NCI-H1436 treated with DMSO at 0.1 percent for 48 hours (cell line): Measurements from ENCODE around the gene UPK3A.
"Not testable (repeated sequence)": the region's sequence is repeated elsewhere in the genome, so short reads cannot be mapped to it uniquely, and the experiment has no call there.

Experiments
- DNase-seq: peaks from one replicate; lab custom pipeline; 2025; lab: John Stamatoyannopoulos, UW

UPK3A gene

DNA sequence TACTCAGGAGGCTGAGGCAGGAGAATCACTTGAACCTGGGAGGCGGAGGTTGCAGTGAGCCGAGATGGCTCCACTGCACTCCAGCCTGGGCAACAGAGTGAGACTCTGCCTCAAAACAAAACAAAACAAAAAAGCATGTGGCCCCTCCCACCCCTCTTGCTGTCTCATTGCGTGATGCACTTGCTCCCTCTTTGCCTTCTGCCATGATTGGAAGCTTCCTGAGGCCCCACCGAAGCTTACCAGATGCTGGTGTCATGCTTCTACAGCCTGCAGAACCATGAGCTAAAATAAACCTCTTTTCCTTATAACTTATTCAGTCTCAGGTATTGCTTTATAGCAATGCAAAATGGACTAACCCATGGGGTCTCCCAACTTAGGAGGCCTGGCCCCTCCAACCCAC, 26.8 kb upstream of the UPK3A start:
- not testable (repeated sequence) for DNase-seq

DNA sequence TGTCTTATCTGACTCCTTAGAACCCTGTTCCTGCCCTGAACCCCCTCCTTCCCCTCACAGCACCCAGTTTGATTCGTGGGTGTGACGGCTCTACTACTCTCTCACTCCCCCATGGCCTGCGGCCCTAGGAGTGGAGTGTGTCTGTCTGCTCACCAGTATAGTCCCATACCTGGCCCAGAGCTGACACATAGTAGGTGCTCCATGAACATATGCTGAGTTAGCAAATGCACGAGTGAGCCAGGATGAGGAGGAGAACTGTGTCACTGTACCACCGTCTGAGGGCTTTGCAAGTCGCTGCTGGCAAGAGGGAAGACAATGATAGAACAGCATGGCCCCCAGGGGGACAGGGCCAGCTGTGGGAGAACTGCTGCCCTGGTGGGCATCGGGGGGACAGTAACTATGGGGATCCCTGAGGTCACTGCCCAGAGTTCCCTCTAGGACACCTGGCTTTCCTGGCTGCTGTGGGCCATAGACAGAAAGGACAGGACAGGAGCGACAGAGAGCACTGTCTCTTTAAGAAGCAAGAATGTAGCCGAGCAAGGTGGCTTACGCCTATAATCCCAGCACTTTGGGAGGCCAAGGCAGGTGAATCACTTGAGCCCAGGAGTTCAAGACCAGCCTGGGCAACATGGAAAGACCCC, 24.9 kb upstream of the UPK3A start:
- DNase-seq: no peak

DNA sequence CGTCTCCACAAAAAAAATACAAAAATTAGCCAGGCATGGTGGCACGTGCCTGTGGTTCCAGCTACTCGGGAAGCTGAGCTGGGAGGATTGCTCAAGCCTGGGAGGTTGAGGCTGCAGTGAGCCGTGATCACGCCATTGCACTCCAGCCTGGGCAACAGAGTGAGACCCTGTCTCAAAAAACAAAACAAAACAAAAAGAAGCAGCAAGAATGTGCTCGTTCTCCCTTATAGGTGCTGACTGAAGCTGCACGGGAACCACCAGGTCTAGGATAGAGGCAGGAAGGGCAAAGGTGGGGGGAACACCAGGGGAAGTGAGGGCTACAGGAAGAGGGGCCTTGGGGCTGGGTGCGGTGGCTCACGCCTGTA, 24.4 kb upstream of the UPK3A start:
- DNase-seq: not testable (repeated sequence)

DNA sequence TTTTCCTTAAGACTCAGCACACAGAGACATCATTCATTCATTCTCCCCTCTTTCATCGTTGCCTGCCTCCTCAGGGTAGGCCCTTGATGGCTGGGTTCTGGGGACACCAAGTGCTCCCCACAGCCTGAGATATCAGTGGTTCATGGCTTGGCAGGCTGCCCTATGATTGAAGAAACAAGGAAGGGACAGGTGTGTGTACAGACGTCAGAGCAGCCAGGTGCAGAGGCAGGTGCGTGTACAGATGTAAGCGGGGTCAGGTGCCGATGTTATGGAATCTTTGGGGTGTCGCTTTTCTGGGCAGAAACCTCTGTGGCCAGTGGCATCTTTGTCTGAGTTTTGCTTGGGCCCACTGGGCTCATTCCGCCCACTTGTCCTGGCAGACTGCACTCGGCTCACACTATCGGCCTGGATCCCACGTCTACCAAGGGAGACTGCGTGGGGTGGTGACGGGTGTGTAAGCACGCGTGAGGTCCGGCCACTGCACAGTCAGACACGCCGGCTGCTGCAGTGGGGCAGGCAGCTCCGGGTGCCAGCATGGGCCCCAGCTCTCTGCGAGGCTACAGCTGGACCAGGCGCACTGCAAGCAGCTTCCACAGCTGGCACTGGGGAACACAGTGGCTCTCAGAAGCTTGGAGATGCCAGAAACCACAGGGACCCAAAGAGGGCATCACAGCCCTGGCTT, 23.2 kb upstream of the UPK3A start:
- no peak for DNase-seq

DNA sequence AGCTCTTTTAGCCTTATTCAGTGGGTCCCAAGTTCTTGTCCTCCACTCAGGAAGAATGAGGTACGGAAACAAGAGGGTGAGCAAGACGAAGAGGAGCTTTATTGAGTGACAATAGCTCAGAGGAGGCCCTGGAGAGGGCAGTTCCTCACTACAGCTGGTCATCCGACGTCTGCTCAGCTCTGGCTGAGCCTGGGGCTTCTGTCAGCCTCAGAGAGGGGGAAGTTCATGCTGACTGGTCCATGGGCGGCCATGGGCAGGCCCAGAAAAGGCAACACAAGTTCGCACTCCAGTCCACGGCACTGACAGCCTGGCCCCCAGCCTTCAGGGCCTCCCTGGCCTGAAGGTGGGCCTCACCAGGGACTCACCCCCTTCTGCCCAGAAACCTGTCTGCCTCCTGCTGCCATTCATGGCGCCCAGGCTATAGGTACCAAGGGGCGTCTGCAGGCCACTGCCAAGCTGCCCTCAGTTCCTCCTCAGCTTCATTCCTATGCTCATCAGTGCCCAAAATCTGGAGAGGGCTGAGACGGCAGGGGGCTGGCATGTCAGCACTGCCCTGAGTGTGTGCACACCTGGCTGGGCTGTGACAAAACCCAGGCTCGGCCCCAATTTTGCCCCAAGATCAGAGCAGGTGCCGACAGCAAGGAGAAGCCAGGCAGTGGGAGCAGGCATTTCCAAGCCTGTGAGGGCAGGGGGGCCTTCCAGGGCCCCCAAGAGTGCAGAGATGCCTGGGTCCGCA, 22.4 kb upstream of the UPK3A start:
- no peak for DNase-seq

DNA sequence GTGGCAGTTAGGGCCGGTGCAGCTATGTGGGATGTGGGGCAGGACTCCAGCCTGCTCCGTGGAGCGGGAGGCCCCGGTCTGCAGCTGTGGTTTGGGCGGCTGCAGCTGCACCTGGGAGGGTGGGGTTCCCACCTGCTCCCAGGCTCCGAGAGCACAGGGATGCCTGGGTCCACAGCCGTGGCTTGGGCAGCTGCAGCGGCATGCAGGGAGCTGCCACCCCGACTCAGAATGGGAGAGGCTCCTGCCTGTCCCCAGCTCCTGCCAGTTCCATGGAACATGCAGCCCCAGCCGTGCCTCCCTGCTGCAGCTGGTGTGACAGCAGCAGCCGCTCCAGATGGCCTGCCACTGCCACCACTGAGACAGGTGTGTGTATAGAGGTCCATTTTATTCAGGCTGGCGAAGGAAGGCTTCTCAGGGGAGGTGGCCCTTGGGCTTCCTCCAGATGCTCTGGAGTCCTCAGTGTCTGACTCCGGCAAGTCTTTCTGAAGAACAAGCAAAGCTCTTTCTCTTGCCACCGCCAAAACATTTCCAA, 21.8 kb upstream of the UPK3A start:
- no peak for DNase-seq

DNA sequence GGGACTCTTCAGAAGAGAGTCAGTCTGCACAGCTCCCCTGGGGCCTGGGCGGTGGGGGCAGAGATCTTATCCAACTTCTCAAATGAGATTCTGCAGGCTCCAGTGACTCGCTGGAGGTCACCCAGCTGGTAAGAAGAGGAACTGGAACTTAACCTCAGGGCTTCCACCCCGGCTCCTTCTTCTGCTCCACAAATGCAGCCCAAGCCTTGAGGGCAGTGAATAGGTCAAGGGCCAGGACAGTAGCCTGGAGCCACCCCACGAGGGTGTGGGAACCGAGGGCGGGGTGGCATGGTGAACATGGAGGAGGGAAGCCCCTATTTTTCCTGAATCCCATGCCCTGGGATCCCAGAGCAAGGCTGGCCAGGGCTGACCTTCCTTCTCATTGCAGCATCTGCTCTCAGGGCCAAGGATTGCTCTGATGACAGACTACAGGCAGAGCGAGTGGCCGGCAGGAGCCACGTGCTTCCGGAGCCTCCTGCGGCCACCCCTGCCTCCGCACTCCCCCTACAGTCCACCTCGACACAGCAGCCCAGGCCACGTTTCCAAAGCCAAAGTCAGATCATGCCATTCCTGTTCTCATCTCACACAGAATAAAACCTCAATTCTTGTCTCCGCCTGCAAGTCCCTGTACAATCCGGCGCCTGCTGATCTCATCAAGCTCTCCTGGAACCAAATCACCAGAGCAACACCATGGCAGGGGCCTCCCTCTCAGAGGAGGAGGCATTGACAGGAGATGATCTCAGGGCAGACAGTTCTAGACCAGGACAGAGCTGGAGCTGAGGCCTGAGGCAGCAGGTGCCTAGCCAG, 21.1 kb upstream of the UPK3A start:
- no peak for DNase-seq

DNA sequence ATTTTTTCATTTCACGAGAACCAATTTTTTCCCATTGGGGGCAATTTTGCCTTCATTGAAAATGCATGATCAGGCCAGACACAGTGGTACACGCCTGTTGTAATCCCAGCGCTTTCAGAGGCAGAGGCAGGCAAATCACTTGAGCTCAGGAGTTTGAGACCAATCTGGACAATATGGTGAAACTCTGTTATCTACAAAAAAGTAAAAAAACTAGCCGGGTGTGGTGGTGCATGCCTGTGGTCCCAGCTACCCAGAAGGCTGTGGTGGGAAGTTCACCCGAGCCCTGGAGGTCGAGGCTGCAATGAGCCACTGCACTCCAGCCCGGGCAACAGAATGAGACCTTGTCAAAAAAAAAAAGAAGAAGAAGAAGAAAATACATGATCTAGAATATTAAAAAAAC, 19.2 kb upstream of the UPK3A start:
- no peak for DNase-seq

DNA sequence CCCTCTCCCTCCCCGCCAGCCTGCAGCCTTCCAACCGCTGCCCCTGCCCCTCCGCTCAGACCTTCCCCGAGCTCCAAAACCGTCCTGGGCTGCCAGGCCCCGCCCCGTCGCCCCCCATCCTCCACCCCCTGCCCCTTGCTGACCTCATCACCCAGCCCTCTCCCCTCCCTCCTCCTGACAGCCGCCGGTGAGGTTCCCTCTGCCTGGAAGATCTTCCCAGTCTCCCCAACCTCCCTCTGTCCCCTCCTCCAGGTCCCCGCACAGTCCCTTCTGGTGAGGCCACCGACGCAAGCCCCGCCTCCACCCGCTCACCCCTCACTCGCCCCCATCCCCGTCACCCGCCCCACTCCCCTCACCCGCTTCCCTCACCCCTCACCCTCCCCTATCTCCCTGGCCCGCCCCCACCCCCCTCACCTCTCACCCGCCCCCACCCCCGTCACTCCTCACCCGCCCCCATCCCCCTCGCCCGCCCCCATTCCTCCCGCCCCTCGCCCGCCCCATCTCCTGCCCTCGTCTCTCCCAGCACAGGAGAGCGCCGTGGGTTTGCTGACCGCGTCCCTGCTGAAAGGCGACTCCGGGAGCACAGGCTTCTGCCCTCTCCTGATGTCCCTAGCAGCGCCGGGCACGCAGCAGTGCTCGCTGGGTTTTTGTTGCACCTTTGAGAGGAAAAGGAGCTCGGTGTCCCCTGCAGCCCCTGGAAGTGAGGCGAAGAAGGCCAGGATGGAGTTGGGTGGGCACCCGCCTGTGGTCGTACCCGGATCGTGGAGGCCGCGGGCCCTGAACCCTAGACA, 16.4 kb upstream of the UPK3A start:
- DNase-seq: no peak

DNA sequence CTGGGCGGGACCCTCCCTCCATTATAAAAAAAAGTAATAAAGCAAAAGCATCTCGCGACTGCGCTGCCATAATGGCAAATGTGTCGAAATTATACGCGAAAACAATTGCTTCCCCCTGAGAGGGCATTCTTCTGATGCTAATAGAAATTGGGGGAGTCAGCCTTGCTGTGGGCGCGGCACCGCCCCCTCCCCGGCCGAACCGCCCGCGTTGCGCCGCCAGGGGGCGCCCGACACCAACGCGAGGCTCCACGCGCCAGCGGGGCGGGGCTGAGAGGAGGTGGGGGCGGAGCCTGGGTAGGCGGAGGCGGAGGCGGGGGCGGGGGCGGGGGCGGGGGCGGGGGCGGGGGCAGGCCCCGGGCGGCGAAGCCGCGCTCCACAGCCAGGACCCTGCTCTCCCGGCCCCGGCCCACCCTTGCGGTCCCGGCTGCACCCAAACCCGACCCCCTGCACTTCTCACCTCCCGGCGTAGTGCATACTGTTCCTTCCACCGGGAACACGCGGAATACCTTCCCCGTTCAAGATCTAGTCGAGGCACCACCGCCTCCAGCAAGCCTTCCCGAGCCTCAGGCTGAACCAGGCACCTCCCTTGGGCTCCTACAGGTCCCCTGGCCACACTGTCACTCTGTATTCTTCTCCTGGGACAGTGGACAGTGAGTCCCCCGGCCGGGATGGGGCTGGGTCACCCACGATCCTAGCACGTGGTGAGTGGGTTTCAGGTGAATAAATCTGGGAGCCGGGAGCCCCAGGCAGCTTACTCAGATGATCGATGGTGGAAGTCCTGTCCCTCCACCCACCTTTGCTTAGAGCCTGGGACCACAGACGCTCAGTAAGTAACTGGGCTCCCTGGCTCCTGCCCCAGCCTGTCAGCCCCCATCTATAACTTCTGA, 15.5 kb upstream of the UPK3A start:
- DNase-seq: no peak

DNA sequence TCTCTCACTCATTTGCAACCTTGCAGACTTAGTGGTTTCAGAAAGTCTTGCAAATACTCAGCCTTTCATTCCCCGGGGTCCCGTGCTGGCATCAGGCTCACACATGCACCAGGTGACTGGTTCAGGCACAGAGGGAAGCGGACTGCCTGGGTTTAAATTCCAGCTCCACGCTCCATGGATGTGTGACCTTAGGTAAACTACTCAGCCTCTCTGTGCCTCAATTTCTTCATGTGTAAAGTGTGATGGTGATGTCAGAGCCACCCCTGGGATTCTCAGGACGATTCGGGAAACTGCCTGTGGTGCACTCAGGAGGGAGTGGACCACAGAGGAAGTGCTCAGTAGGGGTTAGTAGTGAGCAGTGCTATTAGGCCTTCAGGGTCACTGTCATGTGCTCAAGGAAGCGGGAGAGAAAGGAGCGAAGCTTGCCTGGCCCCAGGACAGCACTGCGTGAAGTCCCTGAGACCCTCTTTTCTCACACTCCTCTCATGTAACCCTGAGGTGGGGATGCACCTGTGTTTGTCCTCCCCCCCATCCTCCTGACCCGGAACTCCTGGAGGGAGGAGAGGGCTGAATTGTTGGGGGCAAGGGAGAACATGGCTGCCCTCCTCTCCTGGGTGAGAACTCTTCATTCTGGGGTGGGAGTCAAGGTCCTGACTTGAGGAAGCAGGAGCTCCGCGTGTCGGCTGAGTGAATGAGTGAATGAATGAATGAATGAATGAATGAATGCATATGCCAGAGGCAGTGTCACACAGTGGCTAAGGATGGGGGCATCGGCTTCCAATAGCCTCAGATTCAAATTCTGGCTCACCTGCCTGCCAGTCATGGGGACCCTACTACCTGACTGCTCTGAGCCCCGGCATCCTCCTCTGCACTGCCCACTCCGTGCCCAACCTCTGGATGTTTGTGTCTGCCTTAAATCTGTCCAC, 14.4 kb upstream of the UPK3A start:
- no peak for DNase-seq

DNA sequence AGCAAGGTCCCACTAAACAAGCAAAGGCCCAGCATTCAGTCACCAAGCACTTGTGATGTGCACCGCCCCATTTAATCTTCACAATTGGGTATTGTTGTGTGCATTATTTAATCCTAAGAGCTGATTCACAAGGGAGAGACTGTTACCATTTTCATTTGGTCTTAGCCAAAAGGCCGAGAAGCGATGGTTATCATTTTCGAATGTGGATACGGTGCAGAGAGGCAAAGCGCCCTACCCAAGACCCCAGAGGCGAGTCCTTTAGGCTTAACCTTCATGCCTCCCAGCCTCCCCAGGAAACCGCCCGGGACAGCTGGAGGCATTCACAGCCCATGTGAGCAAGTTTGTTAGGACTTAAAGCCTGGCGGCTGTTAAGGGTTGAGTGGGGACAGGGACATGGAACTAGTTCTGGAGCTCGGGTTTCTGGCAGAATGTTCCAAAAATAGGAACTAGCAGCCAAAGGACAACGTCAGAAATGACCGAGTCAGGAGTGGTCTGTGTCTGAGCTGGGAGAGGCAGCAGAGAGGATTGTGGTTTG, 13.0 kb upstream of the UPK3A start:
- no peak for DNase-seq

DNA sequence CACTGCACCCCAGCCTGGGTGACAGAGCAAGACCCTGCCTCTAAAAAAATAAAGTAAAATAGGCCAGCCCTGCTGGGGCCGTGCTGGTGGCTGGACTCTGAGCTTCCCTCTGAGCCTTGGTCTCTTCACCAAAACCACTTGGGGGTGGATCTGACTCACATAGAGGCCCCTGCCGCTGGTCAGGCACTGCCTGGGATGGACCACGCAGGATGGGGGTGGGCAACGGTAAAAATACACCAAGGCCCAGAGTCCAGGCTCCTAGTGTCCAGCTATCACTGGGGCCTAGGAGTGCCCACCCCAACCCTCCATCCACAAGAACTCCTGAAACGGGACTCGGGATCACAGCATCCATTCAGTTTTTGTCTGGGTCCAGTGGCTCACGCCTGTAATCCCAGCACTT, 12.3 kb upstream of the UPK3A start:
- DNase-seq: no peak

DNA sequence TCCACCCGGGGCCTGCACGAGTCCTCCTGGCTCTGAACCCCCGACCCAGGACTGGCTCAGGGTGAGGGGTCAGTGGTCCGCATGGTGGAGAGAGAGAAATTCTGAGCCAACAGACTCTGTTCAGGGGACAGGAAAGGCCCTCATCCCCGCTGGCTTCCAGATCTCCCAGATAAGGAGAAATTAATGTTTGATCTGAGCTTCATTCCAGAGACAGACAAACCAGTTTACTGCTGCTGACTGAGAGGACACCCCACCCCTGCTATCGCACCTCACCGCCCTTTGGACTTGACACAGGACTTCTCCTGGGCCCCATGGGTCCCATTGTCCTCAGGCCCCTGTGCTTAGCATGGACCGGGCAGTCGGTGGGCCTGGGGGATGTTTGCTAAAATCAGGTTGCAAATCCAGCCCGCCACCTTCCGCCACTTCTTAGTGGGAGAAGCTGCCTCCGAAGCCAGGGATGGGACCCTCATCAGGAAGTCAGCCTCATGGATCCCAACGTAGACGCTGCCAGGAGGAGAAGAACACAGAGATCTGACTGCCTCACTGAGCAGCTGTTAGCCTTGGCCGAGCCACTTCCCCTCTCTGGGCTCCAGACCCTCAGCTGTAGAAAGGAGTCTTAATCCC, 11.2 kb upstream of the UPK3A start:
- DNase-seq: no peak

DNA sequence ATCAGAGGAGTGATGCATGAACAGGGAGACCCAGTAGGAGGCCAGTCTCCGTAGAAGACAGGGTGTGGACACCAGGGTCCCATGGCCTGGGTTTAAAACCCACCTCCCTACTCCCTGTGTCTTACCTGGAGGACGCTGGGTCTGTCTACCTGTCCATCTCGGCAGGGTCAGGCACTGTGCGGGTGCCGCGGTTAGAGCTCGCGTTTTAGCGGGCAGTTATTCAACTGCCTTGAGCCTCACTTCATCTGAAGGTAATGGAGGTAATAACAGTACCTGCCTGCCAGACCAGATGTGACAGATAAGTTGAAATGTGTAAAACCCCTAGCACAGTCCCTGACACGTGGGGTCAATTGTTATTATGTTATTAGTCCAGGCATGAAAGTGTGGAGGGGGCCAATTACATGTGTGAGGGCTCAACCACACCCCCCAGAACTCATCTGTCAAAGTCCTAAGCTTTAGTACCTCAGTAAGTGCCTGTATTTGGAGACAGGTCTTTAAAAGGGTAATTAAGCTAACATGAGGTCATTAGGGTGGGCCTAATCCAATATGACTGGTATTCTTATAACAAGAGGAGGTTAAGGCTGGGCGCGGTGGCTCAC, 8.1 kb upstream of the UPK3A start:
- DNase-seq: no peak

DNA sequence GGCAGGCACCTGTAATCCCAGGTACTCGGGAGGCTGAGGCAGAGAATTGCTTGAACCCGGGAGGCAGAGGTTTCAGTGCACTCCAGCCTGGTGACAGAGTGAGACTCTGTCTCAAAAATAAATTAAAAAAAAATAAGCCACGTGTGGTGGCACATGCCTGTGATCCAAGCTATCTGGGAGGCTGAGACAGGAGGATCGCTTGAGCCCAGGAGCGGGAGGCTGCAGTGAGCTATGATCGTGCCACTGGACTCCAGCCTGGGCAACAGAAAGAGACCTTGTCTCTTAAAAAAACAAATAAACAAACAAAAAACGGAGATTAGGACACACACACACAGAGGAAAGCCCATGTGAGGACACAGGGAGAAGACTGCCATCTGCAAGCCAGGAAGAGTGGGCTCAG, 7.0 kb upstream of the UPK3A start:
- not testable (repeated sequence) for DNase-seq

DNA sequence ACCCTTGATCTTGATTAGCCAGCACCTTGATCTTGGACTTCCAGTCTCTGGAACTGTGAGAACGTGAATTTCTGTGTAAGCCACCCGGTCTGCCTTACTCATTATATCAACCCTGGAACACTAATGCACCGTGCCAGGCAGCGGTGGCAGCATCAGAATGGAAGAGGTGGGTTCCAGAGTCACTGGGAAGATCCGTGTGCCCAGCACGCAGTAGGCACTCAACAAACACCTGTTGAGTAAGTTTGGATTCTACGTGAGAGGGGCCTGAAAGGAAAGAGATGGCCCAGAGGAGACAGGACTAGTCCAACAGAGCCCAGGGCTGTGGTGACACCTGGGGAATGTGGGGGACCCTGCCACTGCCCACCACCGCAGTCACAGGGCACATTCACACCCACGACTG, 6.6 kb upstream of the UPK3A start:
- DNase-seq: no peak

DNA sequence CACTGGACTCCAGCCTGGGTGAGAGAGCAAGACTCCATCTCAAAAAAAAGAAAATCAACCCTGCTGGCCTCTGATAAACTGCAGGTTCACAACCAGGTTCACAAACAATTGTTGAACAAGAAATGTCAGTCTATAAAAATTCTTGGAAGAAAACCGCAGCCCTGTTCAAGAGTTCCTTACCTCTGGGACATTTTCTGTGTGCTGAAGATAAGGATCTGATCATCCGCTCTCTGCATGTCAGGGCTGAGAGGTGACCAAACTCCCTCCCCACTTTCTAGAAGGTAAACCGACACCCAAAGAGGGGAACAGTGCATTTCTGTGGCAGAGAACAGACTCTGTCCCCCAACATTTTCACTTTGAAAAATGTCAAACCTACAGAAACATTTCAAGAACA, 4.2 kb upstream of the UPK3A start:
- DNase-seq: no peak
